GM12891 (cell line): Measurements from ENCODE around the gene ATP1A4.

ENCODE experiments used
- POLR2A ChIP-seq: IDR thresholded peaks from 2 replicates; pipeline ENCODE4 v1.6.1; 2011; ENCODE audit warnings: low read depth, low read length, control low read depth
- POLR2AphosphoS5 ChIP-seq: IDR thresholded peaks from 2 replicates; pipeline ENCODE4 v1.6.1; 2011; ENCODE audit warnings: low read depth, low read length, control low read depth

- TF ChIP-seq POLR2AphosphoS5, result no peak
- no peak for TF ChIP-seq POLR2A
Measured at GRCh38 chr1:160129558-160129957, 21.8 kb upstream of the ATP1A4 start.
